H1 (cell line): ENCODE measurements around the gene KSR2. TPM values are rescaled to one million over a fixed set of nuclear protein-coding genes. Genes with fewer than 3 reads are reported as not detected.

Experiments
- CTCF ChIA-PET: fragments of 300-600 bp; sonication (Branson Sonifier 250); formaldehyde crosslinking; loops from one replicate; lab custom pipeline; 2021; ENCODE audit not compliant: partially characterized antibody; lab: Charles Lee
- POLR2A ChIA-PET: fragments of 300-600 bp; sonication (Branson Sonifier 250); formaldehyde crosslinking; loops from one replicate; lab custom pipeline; 2021; ENCODE audit warnings: inconsistent platforms; ENCODE audit not compliant: partially characterized antibody; lab: Charles Lee
- DNase-seq, 2 experiments: peaks; one replicate each; pipeline versions ENCODE4 v3.0.0 to v3.0.0-alpha.2; 2010 to 2022; ENCODE audit warnings: low spot score in 2 of 2, low read depth in 1 of 2, mixed read lengths in 1 of 2
- FAIRE-seq: peaks from 2 replicates; lab custom pipeline; 2011; peaks lifted over from hg19 to GRCh38; lab: Jason Lieb, UNC
- H2AFZ ChIP-seq: 2 replicates; pipeline ENCODE4 v1.8.1; 2012; ENCODE audit warnings: low read length, inconsistent platforms
- H2AK5ac ChIP-seq: 2 replicates; pipeline ENCODE4 v1.6.1; 2013; ENCODE audit warnings: low read depth, low read length
- H2BK120ac ChIP-seq: replicated peaks from 2 replicates; pipeline ENCODE3; 2013; ENCODE audit warnings: low read depth, low read length, inconsistent platforms
- H2BK12ac ChIP-seq: 2 replicates; pipeline ENCODE4 v1.6.1; 2013; ENCODE audit warnings: low read depth, low read length
- H2BK15ac ChIP-seq: 2 replicates; pipeline ENCODE4 v1.6.1; 2013; ENCODE audit warnings: low read length
- H2BK20ac ChIP-seq: 2 replicates; pipeline ENCODE4 v1.6.1; 2013; ENCODE audit warnings: low read length
- H2BK5ac ChIP-seq: 2 replicates; pipeline ENCODE4 v1.6.1; 2013; ENCODE audit warnings: low read depth, low read length
- H3K14ac ChIP-seq: 2 replicates; pipeline ENCODE4 v1.6.1; 2013; ENCODE audit warnings: inconsistent platforms; ENCODE audit not compliant: insufficient read length
- H3K18ac ChIP-seq: 2 replicates; pipeline ENCODE4 v1.6.1; 2013; ENCODE audit warnings: low read length; ENCODE audit errors: extremely low read depth
- H3K23ac ChIP-seq: 2 replicates; pipeline ENCODE4 v1.6.1; 2013; ENCODE audit warnings: inconsistent platforms; ENCODE audit not compliant: insufficient read length
- H3K23me2 ChIP-seq: 2 replicates; pipeline ENCODE4 v1.6.1; 2013; ENCODE audit warnings: low read depth, low read length
- H3K27ac ChIP-seq: 2 replicates; pipeline ENCODE4 v1.6.1; 2011; ENCODE audit warnings: low read depth, low read length, inconsistent platforms
- H3K27me3 ChIP-seq, 4 experiments: replicated peaks in 1 of 4; 1 replicate in 1 of 4; 2 replicates in 3 of 4; pipeline versions ENCODE4 v1.6.1 to v1.8.1; 2011 to 2013; ENCODE audit warnings: low read length in 3 of 4, mild to moderate bottlenecking in 3 of 4, inconsistent platforms in 2 of 4, mixed read lengths in 2 of 4, moderate library complexity in 1 of 4; ENCODE audit not compliant: control insufficient read depth in 3 of 4, insufficient read depth in 3 of 4; ENCODE audit errors: extremely low read depth in 1 of 4
- H3K36me3 ChIP-seq, 4 experiments: 2 replicates each; pipeline versions ENCODE4 v1.6.1 to v1.8.1; 2011 to 2013; ENCODE audit warnings: mild to moderate bottlenecking in 4 of 4, low read length in 3 of 4, moderate library complexity in 2 of 4, control low read depth in 1 of 4, inconsistent platforms in 1 of 4; ENCODE audit not compliant: insufficient read depth in 4 of 4, control insufficient read depth in 2 of 4
- H3K4ac ChIP-seq: replicated peaks from 2 replicates; pipeline ENCODE3; 2013; ENCODE audit warnings: low read length, low read depth, mixed read lengths, inconsistent platforms; ENCODE audit not compliant: insufficient read length
- H3K4me1 ChIP-seq, 4 experiments: replicated peaks in 1 of 4; 1 replicate in 1 of 4; 2 replicates in 3 of 4; pipeline versions ENCODE4 v1.6.1 to v1.8.1; 2011 to 2013; ENCODE audit warnings: low read length in 3 of 4, inconsistent platforms in 2 of 4, mixed read lengths in 1 of 4; ENCODE audit not compliant: insufficient read depth in 4 of 4, control insufficient read depth in 3 of 4
- H3K4me2 ChIP-seq, 2 experiments: 2 replicates each; pipeline versions ENCODE4 v1.6.1 to v1.8.1; 2011 to 2013; ENCODE audit warnings: low read depth in 2 of 2, low read length in 2 of 2, control low read depth in 1 of 2, inconsistent platforms in 1 of 2, mild to moderate bottlenecking in 1 of 2; ENCODE audit not compliant: insufficient read depth in 1 of 2
- H3K4me3 ChIP-seq, 4 experiments: fragments of 200-600, 300-600 bp in 1 of 4; sonication (generic), shearing (Covaris generic), sonication (Bioruptor Twin) in 1 of 4; 2 replicates each; pipeline versions ENCODE4 v1.5.1 to v1.8.1; 2011 to 2016; ENCODE audit warnings: low read length in 4 of 4, low read depth in 3 of 4, control low read depth in 2 of 4, inconsistent platforms in 2 of 4, mild to moderate bottlenecking in 2 of 4, mixed read lengths in 1 of 4, moderate library complexity in 1 of 4; ENCODE audit not compliant: insufficient read depth in 2 of 4; ENCODE audit errors: extremely low read depth in 1 of 4
- H3K56ac ChIP-seq: replicated peaks from 2 replicates; pipeline ENCODE3; 2013; ENCODE audit warnings: low read depth, mild to moderate bottlenecking, mixed read lengths, low read length, inconsistent platforms; ENCODE audit not compliant: insufficient read length
- H3K79me1 ChIP-seq: 2 replicates; pipeline ENCODE4 v1.6.1; 2013; ENCODE audit warnings: low read depth, low read length, control low read depth
- H3K79me2 ChIP-seq, 2 experiments: 2 replicates each; pipeline versions ENCODE4 v1.6.1 to v1.8.1; 2012 to 2013; ENCODE audit warnings: low read length in 2 of 2, mild to moderate bottlenecking in 2 of 2, inconsistent platforms in 1 of 2; ENCODE audit not compliant: insufficient read depth in 2 of 2, control insufficient read depth in 1 of 2
- H3K9ac ChIP-seq, 4 experiments: replicated peaks in 1 of 4; 1 replicate in 1 of 4; 2 replicates in 3 of 4; pipeline versions ENCODE4 v1.6.1 to v1.8.1; 2011 to 2013; ENCODE audit warnings: low read depth in 3 of 4, low read length in 3 of 4, control low read depth in 2 of 4, mild to moderate bottlenecking in 2 of 4, moderate library complexity in 2 of 4, inconsistent platforms in 1 of 4; ENCODE audit errors: extremely low read depth in 1 of 4
- H3K9me3 ChIP-seq, 2 experiments: 2 replicates each; pipeline versions ENCODE4 v1.6.1 to v1.8.1; 2012 to 2013; ENCODE audit warnings: mild to moderate bottlenecking in 2 of 2, moderate library complexity in 2 of 2, control low read depth in 1 of 2, inconsistent platforms in 1 of 2, low read depth in 1 of 2, low read length in 1 of 2, mixed read lengths in 1 of 2; ENCODE audit not compliant: insufficient read depth in 2 of 2
- H4K20me1 ChIP-seq, 2 experiments: replicated peaks in 1 of 2; 2 replicates each; pipeline versions ENCODE3 to v1.8.1; 2011 to 2013; ENCODE audit warnings: inconsistent platforms in 2 of 2, low read length in 2 of 2, mild to moderate bottlenecking in 1 of 2; ENCODE audit not compliant: insufficient read depth in 2 of 2, control insufficient read depth in 1 of 2
- H4K5ac ChIP-seq: 2 replicates; pipeline ENCODE4 v1.6.1; 2013; ENCODE audit warnings: low read length, low read depth, mixed read lengths, inconsistent platforms; ENCODE audit not compliant: insufficient read length
- H4K8ac ChIP-seq: 2 replicates; pipeline ENCODE4 v1.8.0; 2013; ENCODE audit warnings: mild to moderate bottlenecking, moderate library complexity, low read length, inconsistent platforms; ENCODE audit not compliant: insufficient read depth; ENCODE audit errors: extremely low read depth
- H4K91ac ChIP-seq: replicated peaks from 2 replicates; pipeline ENCODE3; 2013; ENCODE audit warnings: low read length, mixed read lengths, inconsistent platforms; ENCODE audit not compliant: insufficient read length
- BCL11A ChIP-seq, 2 experiments: IDR thresholded peaks; one replicate each; pipeline ENCODE4 v1.6.1; 2011; ENCODE audit warnings: low read depth in 2 of 2, low read length in 2 of 2, mild to moderate bottlenecking in 2 of 2
- EP300 ChIP-seq, 2 experiments: IDR thresholded peaks; 1 replicate in 1 of 2; 2 replicates in 1 of 2; pipeline ENCODE4 v1.6.1; 2011 to 2012; ENCODE audit warnings: low read depth in 2 of 2, low read length in 2 of 2, mild to moderate bottlenecking in 2 of 2, borderline replicate concordance in 1 of 2, inconsistent platforms in 1 of 2, moderate library complexity in 1 of 2
- EZH2 ChIP-seq: fragments of 200-600 bp; sonication (generic); IDR thresholded peaks from 2 replicates; pipeline ENCODE4 v1.7.1; 2012; ENCODE audit warnings: low read depth, mild to moderate bottlenecking, moderate library complexity, low read length, inconsistent platforms; ENCODE audit not compliant: severe bottlenecking
- GTF2F1 ChIP-seq: IDR thresholded peaks from 2 replicates; pipeline ENCODE4 v1.6.1; 2012; ENCODE audit warnings: low read depth, low read length, improper control_type of control experiment, borderline replicate concordance
- KDM1A ChIP-seq: fragments of 200-600, 300-600 bp; sonication (generic); IDR thresholded peaks from 2 replicates; pipeline ENCODE4 v1.7.1; 2016; ENCODE audit warnings: mild to moderate bottlenecking, low read length, borderline replicate concordance
- POLR2A ChIP-seq, 2 experiments: IDR thresholded peaks; 1 replicate in 1 of 2; 2 replicates in 1 of 2; pipeline ENCODE4 v1.6.1; 2011; ENCODE audit warnings: low read depth in 2 of 2, low read length in 2 of 2, mild to moderate bottlenecking in 2 of 2; ENCODE audit errors: control extremely low read depth in 1 of 2
- RXRA ChIP-seq: IDR thresholded peaks from 2 replicates; pipeline ENCODE4 v1.6.1; 2011; ENCODE audit warnings: low read depth, mild to moderate bottlenecking, low read length, moderate library complexity; ENCODE audit not compliant: insufficient read depth
- SAP30 ChIP-seq: fragments of 300-600 bp; sonication (generic); IDR thresholded peaks from 2 replicates; pipeline ENCODE4 v1.7.1; 2012; ENCODE audit warnings: low read length, moderate library complexity, mild to moderate bottlenecking, inconsistent platforms; ENCODE audit not compliant: insufficient read depth, insufficient replicate concordance
- WGBS, 2 experiments: shearing (Covaris generic) in 1 of 2; methylation state at CpG; one replicate each; pipeline versions ENCODE4 v1.1.6 to v1.1.7; 2013 to 2015; ENCODE audit warnings: low lambda C conversion rate in 2 of 2, mixed read lengths in 2 of 2, inconsistent platforms in 1 of 2, low coverage in 1 of 2, missing lambda C conversion rate in 1 of 2; ENCODE audit not compliant: insufficient replicate concordance in 2 of 2, insufficient coverage in 1 of 2, insufficient read length in 1 of 2; ENCODE audit errors: extremely low coverage in 1 of 2, missing lambda C conversion rate in 1 of 2; 5-methylcytosine and 5-hydroxymethylcytosine counted together
- polyA plus RNA-seq, 7 experiments: library from polyadenylated mRNA; depleted of rRNA in 3 of 7; stranded (reverse) in 5 of 7; unstranded in 2 of 7; fragments of >200 nt in 5 of 7; fragments of 200-250 nt in 2 of 7; gene quantifications; 1 replicate in 5 of 7; 2 replicates in 1 of 7; 4 replicates in 1 of 7; pipeline versions ENCODE4 v1.2.1 to v1.2.3, GENCODE V29; 2011 to 2013; ENCODE audit warnings: missing spikeins in 2 of 7, mixed read lengths in 2 of 7
- total RNA-seq: library from RNA; stranded (reverse); fragmentation: NEBNext Ultra II Directional; extraction: Animal tissue kit (Norgen Biotek cat#: 25700); gene quantifications from 2 replicates; pipeline ENCODE4 v1.2.1, GENCODE V29; 2021
- TF ChIP-seq, protein P1 (sequence below), 3 experiments: IDR thresholded peaks; 1 replicate in 2 of 3; 2 replicates in 1 of 3; pipeline versions ENCODE4 v1.5.1 to v1.6.1; 2011; ENCODE audit warnings: low read length in 3 of 3, mild to moderate bottlenecking in 3 of 3, inconsistent platforms in 2 of 3, low read depth in 1 of 3, moderate library complexity in 1 of 3; ENCODE audit not compliant: insufficient read depth in 1 of 3; ENCODE audit errors: control extremely low read depth in 1 of 3
- TF ChIP-seq, protein P2 (sequence below): IDR thresholded peaks from 2 replicates; pipeline ENCODE4 v1.6.1; 2012; ENCODE audit warnings: inconsistent platforms

KSR2 gene
- total and polyA plus RNA-seq, 2 of the 8 experiments (the other 6 are each of a cell fraction or from before 2014, with no cell fraction given): 0.74 to 2.2 TPM

DNA sequence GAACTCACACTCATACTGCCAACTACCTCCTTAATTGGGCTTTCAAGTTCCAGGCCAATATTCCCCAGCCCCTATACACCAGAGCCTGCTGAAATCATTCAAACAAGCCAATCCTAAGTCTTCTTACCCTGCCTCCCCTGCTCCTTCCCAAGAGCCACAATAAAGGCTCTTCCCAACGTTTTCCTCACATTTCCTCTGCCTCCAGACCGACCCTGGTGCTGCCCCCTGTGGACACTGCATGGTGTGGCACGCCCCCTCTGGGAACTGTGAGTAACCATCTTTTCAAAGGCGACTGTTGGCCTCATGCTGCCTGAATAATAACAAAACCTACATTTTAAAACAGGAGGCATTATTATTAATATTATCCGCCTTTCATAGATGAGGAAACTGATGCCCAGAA, 495.8 kb downstream of the KSR2 start:
- peak; percentile 65 for FAIRE-seq
- Histone ChIP-seq H3K9ac (no peak overlapping the region), H2BK120ac (no peak overlapping the region), H3K4me2 (no peak overlapping the region), H4K20me1 (no peaks in the 10 kb centered on the region), H3K18ac (no peak overlapping the region), H3K27me3 (no peaks in the 10 kb centered on the region), H3K56ac (no peak overlapping the region), H3K14ac (no peak overlapping the region), H3K79me1 (no peaks in the 10 kb centered on the region), H3K27ac (no peak overlapping the region), H3K23me2 (peaks cover 9% of the 10 kb centered on the region; the same call in 1 of the 2 replicates), H3K9me3 (peaks cover 0 to 9% of the 10 kb centered on the region in 2 experiments; a peak in 3 of 4 replicates), H4K91ac (no peak overlapping the region), H2AFZ (peak overlapping the region; percentile 43; the same call in 1 of the 2 replicates), H4K8ac (no peak overlapping the region), H2BK5ac (no peak overlapping the region), H4K5ac (no peak overlapping the region), H2AK5ac (no peak overlapping the region), H3K23ac (no peak overlapping the region), H3K4me1 (peaks cover 0 to 3% (median 0%) of the 10 kb centered on the region in 4 experiments; a peak in 3 of 7 replicates), H3K4ac (no peak overlapping the region), H2BK20ac (no peak overlapping the region), H2BK15ac (no peak overlapping the region), H2BK12ac (no peak overlapping the region), H3K36me3 (no peaks in the 10 kb centered on the region; a peak in 1 of 8 replicates), H3K4me3 (no peak overlapping the region), H3K79me2 (no peaks in the 10 kb centered on the region)
- DNase-seq: peak; percentile 36 to 84
- WGBS, 2 experiments: 20% methylated on average over 5 of the region's 5 CpGs; no CpG with 5 or more reads in 1 of the 2 experiments
- CTCF ChIA-PET: interaction anchor here (0.8 to 4.3 kb wide), 35 partner anchors 9 to 412 kb away, joined by 3 to 33 read pairs (median 4); no protein-coding TSS in a partner anchor
- POLR2A ChIA-PET: no interaction called here
- no peak for TF ChIP-seq KDM1A
- TF ChIP-seq EZH2: no peak
- TF ChIP-seq BCL11A (IDR thresholded peaks at IDR 0.05; ENCODE audit: low read depth in 2 of 2, low read length in 2 of 2): no peak
- TF ChIP-seq, protein P1, sequence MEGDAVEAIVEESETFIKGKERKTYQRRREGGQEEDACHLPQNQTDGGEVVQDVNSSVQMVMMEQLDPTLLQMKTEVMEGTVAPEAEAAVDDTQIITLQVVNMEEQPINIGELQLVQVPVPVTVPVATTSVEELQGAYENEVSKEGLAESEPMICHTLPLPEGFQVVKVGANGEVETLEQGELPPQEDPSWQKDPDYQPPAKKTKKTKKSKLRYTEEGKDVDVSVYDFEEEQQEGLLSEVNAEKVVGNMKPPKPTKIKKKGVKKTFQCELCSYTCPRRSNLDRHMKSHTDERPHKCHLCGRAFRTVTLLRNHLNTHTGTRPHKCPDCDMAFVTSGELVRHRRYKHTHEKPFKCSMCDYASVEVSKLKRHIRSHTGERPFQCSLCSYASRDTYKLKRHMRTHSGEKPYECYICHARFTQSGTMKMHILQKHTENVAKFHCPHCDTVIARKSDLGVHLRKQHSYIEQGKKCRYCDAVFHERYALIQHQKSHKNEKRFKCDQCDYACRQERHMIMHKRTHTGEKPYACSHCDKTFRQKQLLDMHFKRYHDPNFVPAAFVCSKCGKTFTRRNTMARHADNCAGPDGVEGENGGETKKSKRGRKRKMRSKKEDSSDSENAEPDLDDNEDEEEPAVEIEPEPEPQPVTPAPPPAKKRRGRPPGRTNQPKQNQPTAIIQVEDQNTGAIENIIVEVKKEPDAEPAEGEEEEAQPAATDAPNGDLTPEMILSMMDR (IDR thresholded peaks at IDR 0.05; ENCODE audit: control extremely low read depth in 1 of 3, insufficient read depth in 1 of 3, low read depth in 1 of 3, low read length in 3 of 3): peak; percentile 90 to 97 (median 97)
- TF ChIP-seq EP300 (IDR thresholded peaks at IDR 0.05; ENCODE audit: borderline replicate concordance in 1 of 2, low read depth in 2 of 2, low read length in 2 of 2): no peak
- TF ChIP-seq GTF2F1: no peak
- TF ChIP-seq, protein P2, sequence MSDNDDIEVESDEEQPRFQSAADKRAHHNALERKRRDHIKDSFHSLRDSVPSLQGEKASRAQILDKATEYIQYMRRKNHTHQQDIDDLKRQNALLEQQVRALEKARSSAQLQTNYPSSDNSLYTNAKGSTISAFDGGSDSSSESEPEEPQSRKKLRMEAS: peak; percentile 48; the same call in 1 of the 2 replicates
- 0 out of 2 replicates have a peak, but pooled peaks have one; percentile 49 for TF ChIP-seq RXRA
- no peak for TF ChIP-seq POLR2A (IDR thresholded peaks at IDR 0.05; ENCODE audit: control extremely low read depth in 1 of 2, low read depth in 2 of 2, low read length in 2 of 2)
- no peak for TF ChIP-seq SAP30
